GM19043 (cell line): ENCODE data around the gene MT4.

ENCODE experiments used
- ATAC-seq: cut with Tn5 transposase; IDR thresholded peaks from one replicate; pipeline ENCODE4 v1.9.1; 2021; ENCODE audit warnings: low read depth; ENCODE audit not compliant: unreplicated experiment

MT4 gene

GRCh38 chr16:56564793-56565477 lies at the start of gene MT4:
MT4 (plus strand) TSS chr16:56565073; CDS start chr16:56565129, 56 bp downstream.
- ATAC-seq, result no peak

GRCh38 chr16:56515665-56516064 lies 49.2 kb upstream of the MT4 start:
- ATAC-seq, result no peak

- ATAC-seq, result no peak
Measured at GRCh38 chr16:56517206-56517605, 47.7 kb upstream of the MT4 start.

- ATAC-seq, result no peak
Measured at GRCh38 chr16:56518425-56518824, 46.4 kb upstream of the MT4 start.

GRCh38 chr16:56519459-56520250 lies 45.2 kb upstream of the MT4 start, which contains the start of gene BBS2:
BBS2 (minus strand) TSS chr16:56520024; CDS start chr16:56519862, 162 bp downstream.
- peak; percentile 84 for ATAC-seq

- no peak for ATAC-seq
Measured at GRCh38 chr16:56520251-56520577, 44.7 kb upstream of the MT4 start.

GRCh38 chr16:56525236-56525635 lies 39.6 kb upstream of the MT4 start:
- ATAC-seq, result no peak

GRCh38 chr16:56530872-56531271 lies 34.0 kb upstream of the MT4 start:
- ATAC-seq, result no peak

GRCh38 chr16:56532714-56533113 lies 32.2 kb upstream of the MT4 start:
- ATAC-seq, result no peak

GRCh38 chr16:56534847-56535383 lies 30.0 kb upstream of the MT4 start:
- ATAC-seq, result no peak

- ATAC-seq, result no peak
Measured at GRCh38 chr16:56538331-56538730, 26.5 kb upstream of the MT4 start.

- ATAC-seq, result no peak
Measured at GRCh38 chr16:56539656-56540055, 25.2 kb upstream of the MT4 start.

GRCh38 chr16:56542039-56542438 lies 22.8 kb upstream of the MT4 start:
- no peak for ATAC-seq

GRCh38 chr16:56547120-56547948 lies 17.5 kb upstream of the MT4 start:
- no peak for ATAC-seq

- no peak for ATAC-seq
Measured at GRCh38 chr16:56547949-56548567, 16.8 kb upstream of the MT4 start.

GRCh38 chr16:56549161-56549560 lies 15.7 kb upstream of the MT4 start:
- ATAC-seq, result no peak

GRCh38 chr16:56549744-56550385 lies 15.0 kb upstream of the MT4 start:
- ATAC-seq, result no peak

- ATAC-seq, result no peak
Measured at GRCh38 chr16:56551796-56552738, 12.8 kb upstream of the MT4 start.

- ATAC-seq, result no peak
Measured at GRCh38 chr16:56554441-56554840, 10.4 kb upstream of the MT4 start.
